HG03469 (cell line): ENCODE data around the gene VSIR.

ENCODE experiments used
- ATAC-seq: cut with Tn5 transposase; IDR thresholded peaks from one replicate; pipeline ENCODE4 v1.9.1; 2021; ENCODE audit warnings: mild to moderate bottlenecking, moderate library complexity, moderate number of reproducible peaks; ENCODE audit not compliant: unreplicated experiment

The VSIR gene

GRCh38 chr10:71807557-71808510 is 34.5 kb upstream of the VSIR start:
- ATAC-seq = no peak

- ATAC-seq = no peak
These were observed 33.6 kb upstream of the VSIR start for GRCh38 chr10:71806704-71807556.

GRCh38 chr10:71805776-71806703 is 32.7 kb upstream of the VSIR start:
- ATAC-seq = no peak

GRCh38 chr10:71804077-71804476 is 30.8 kb upstream of the VSIR start:
- ATAC-seq = no peak

DNA sequence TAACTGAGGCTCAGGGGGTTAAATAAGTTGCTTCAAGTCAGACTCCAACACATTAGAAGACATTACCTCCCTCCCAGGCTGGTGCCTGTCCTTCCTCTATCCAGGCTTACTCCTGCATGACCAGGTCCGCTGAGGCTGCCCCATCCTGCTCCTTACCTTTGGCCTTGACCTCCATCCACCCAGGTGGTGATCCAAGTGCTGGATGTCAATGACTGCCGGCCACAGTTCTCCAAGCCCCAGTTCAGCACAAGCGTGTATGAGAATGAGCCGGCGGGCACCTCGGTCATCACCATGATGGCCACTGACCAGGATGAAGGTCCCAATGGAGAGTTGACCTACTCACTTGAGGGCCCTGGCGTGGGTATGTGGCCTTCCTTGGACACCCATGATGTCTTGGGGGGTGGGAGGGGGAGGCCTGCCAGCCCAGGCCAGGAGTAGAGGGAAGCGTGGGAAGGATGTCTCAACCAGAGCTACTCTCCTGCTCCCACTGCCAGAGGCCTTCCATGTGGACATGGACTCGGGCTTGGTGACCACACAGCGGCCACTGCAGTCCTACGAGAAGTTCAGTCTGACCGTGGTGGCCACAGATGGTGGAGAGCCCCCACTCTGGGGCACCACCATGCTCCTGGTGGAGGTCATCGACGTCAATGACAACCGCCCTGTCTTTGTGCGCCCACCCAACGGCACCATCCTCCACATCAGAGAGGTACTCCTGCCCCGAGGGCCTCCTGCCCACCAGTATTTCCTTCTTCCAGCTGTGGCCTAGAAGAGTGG is 29.6 kb upstream of the VSIR start:
- no peak for ATAC-seq

- ATAC-seq = no peak
These were observed 28.9 kb upstream of the VSIR start for GRCh38 chr10:71802235-71802634.

DNA sequence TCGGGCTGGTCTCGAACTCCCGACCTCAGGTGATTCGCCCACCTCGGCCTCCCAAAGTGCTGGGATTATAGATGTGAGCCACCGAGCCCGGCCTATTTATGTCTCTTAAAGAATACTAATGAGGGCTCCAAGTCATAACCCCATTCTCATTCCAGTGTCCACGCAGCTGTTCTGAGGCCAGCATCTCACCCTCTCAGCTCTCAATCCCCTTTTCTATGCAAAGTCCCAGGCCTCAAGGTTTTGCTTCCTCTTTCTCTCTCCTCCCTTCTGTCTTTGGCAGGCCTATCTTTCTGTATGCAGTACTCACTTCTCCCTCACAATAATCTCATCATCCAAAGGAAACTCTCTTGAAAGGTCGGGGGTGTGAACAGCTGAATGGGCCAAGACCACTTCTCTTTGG is 28.0 kb upstream of the VSIR start:
- ATAC-seq = no peak

GRCh38 chr10:71799608-71800453 is 26.5 kb upstream of the VSIR start:
- no peak for ATAC-seq

GRCh38 chr10:71799112-71799511 is 25.8 kb upstream of the VSIR start:
- ATAC-seq = no peak

DNA sequence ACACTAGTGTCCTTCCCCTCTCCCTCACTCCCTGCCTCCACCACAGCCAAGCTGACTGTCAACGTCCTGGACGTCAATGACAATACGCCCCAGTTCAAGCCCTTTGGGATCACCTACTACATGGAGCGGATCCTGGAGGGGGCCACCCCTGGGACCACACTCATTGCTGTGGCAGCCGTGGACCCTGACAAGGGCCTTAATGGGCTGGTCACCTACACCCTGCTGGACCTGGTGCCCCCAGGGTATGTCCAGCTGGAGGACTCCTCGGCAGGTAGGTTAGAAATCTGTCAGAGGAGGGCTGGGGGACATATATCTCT is 24.9 kb upstream of the VSIR start:
- ATAC-seq = no peak

DNA sequence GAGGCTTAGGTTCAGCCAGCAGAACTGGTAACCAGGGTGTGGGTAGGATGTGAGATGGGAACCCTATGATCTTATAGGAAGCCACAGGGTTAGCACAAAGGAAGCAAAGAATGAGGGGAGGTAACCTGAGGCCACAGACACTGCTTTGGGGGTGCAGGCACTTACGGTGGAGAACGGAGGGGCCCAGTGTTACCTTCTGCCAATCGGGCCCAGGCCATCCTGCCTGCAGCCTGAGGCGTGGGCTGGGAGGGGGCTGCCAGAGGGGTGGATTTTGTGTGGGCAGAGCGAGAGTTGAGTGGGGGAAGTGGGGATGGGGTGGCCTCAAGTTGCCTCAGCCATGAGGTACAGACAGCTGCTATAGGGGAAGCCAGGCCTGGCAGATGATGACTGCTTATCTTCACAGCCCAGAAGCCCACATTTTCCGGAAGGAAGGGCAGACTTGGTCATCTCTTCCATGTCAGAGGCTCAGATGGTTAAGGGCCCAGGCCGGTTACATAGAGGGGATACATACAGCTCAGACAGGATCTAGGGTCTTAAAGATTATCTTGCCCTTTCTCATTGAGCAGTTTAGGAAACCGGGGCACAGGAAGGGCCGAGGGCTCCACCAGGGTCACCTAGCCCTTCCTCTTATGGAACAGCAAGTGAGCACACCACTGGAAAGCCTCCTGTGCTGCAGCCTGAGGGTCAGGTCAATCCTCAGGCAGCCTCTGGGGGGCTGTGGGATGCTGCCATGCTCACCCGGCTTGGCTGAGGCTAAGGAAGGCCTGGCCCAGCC is 24.4 kb upstream of the VSIR start:
- no peak for ATAC-seq

DNA sequence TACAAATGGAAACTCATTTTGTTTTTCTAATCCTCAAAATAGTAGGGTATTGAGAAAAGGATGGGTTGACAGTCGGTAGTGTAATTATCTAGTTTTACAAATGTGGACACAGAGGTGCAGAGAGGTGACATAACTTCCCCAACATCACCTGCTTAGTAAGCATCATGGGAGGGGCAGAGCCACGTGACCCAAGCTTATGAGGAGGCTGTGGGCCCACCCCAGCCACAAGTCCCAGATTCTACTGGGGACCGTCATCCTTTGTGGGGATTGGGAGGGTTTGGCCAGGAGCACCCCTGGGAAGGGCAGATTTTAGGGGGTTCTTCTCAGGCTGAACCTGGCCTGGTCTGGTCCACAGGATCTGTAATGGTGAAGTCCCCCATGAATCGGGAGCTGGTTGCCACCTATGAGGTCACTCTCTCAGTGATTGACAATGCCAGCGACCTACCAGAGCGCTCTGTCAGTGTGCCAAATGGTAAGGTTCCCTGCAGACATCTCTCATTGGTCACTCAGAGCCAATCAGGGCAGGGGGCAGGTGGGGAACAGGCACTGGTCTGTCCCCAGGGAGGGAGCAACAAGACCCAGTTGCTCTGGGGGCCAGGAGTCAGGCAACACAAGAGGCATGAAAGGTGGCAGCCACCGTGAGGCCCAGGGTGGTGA is 23.6 kb upstream of the VSIR start:
- no peak for ATAC-seq

GRCh38 chr10:71795248-71795647 is 21.9 kb upstream of the VSIR start:
- no peak for ATAC-seq

DNA sequence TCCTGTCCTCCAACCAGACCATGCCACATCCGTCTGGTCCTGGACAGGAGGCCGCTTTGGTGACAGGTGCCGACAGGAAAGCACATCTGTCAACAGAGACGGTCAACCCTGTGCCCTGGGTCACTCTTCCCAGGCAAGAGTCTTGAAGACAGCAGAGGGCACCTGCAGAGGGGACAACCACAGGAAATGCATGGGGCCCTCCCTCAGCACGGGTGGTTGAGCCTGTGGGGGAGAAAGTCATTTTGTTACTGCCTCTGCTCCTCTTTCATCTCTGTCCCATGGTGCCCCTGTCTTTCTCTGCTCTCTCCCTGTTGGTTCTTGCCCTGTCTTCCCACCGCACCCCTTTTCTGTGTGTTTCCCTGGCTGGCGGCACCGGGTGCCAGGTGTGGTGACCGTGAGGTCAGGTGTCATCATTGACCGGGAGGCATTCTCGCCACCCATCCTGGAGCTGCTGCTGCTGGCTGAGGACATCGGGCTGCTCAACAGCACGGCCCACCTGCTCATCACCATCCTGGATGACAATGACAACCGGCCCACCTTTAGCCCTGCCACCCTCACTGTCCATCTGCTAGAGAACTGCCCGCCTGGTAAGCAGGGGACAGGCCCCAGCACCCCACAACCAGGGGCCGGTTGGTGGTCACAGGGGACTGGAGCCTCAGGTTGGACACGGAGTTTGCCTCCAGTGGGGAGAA is 17.6 kb upstream of the VSIR start:
- ATAC-seq = no peak

DNA sequence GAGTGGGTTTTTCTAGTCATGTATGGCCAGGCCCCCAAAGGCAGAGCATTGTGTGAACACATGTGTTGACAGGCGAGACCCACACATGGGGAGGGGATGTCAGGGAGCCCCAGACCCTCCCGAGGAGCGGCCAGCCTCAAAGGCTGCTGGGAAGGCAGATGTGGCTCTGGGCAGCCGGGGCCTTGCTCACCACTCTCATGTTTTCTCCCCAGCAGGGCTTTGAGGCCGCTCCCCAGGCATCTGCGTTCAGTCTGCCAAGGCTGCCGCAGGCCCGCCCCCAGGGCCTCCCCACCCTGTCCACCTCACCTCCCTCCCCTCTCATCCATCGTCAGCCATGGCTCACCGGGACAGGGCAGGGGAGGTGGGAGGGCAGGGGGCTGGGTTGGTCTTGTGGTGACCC is 16.6 kb upstream of the VSIR start:
- no peak for ATAC-seq

GRCh38 chr10:71788954-71789353 is 15.6 kb upstream of the VSIR start:
- no peak for ATAC-seq

GRCh38 chr10:71784679-71785272 is 11.5 kb upstream of the VSIR start:
- no peak for ATAC-seq
